Endothelial cell of umbilical vein (primary cell): ENCODE results near the gene FHIT. TPM values are rescaled to one million over a fixed set of nuclear protein-coding genes. Genes with fewer than 3 reads are reported as not detected.

Experiments used
- BruUV-seq: library from RNA; stranded (reverse); fragments of 400-500 nt; replicated peaks from 2 replicates; lab custom pipeline; 2021; lab: Mats Ljungman, UMichigan
- CTCF ChIA-PET: fragments of 300-600, 350-600 bp; sonication (Branson Sonifier 250); formaldehyde crosslinking; loops from one replicate; lab custom pipeline; 2021; ENCODE audit warnings: antibody characterized with exemption, inconsistent platforms; lab: Charles Lee
- POLR2A ChIA-PET: fragments of 300-600, 350-600 bp; sonication (Branson Sonifier 250); formaldehyde crosslinking; loops from one replicate; lab custom pipeline; 2021; ENCODE audit warnings: antibody characterized with exemption, inconsistent platforms; lab: Charles Lee
- DNase-seq: peaks from one replicate; pipeline ENCODE4 v3.0.0-alpha.2; 2011; ENCODE audit warnings: low read depth, low spot score
- FAIRE-seq: peaks from 2 replicates; lab custom pipeline; 2011; peaks lifted over from hg19 to GRCh38; lab: Jason Lieb, UNC
- H2AFZ ChIP-seq: 2 replicates; pipeline ENCODE4 v1.6.0; 2012; ENCODE audit warnings: low read depth, low read length, control low read depth, inconsistent platforms
- H3K27ac ChIP-seq: 2 replicates; pipeline ENCODE4 v1.5.1; 2011; ENCODE audit warnings: low read depth, mild to moderate bottlenecking, control low read depth, low read length, moderate library complexity; ENCODE audit not compliant: insufficient read depth
- H3K27me3 ChIP-seq, 2 experiments: 2 replicates each; pipeline versions ENCODE4 v1.6.0 to v1.6.1; 2011; ENCODE audit warnings: low read length in 2 of 2, mixed read lengths in 1 of 2; ENCODE audit not compliant: control insufficient read depth in 2 of 2, insufficient read depth in 2 of 2
- H3K36me3 ChIP-seq, 2 experiments: 2 replicates in 1 of 2; 3 replicates in 1 of 2; pipeline ENCODE4 v1.5.1; 2011; ENCODE audit warnings: low read length in 2 of 2, mild to moderate bottlenecking in 1 of 2, moderate library complexity in 1 of 2; ENCODE audit not compliant: control insufficient read depth in 2 of 2, insufficient read depth in 2 of 2; ENCODE audit errors: extremely low read depth in 1 of 2
- H3K4me1 ChIP-seq: 3 replicates; pipeline ENCODE4 v1.5.1; 2011; ENCODE audit warnings: mild to moderate bottlenecking, low read length; ENCODE audit not compliant: control insufficient read depth, insufficient read depth; ENCODE audit errors: extremely low read depth
- H3K4me2 ChIP-seq: 2 replicates; pipeline ENCODE4 v1.6.1; 2011; ENCODE audit warnings: low read length, control low read depth, mixed read lengths; ENCODE audit not compliant: insufficient read depth
- H3K4me3 ChIP-seq, 3 experiments: fragments of 200-600 bp in 1 of 3; sonication (generic), shearing (Covaris generic) in 1 of 3; replicated peaks in 1 of 3; 2 replicates each; pipeline ENCODE4 v1.5.1; 2011 to 2016; ENCODE audit warnings: control low read depth in 3 of 3, low read length in 3 of 3, mild to moderate bottlenecking in 2 of 3, inconsistent platforms in 1 of 3, low read depth in 1 of 3, moderate library complexity in 1 of 3; ENCODE audit not compliant: insufficient read depth in 1 of 3
- H3K79me2 ChIP-seq: 2 replicates; pipeline ENCODE4 v1.6.0; 2012; ENCODE audit warnings: low read length, inconsistent platforms; ENCODE audit not compliant: control insufficient read depth, insufficient read depth
- H3K9ac ChIP-seq: replicated peaks from 2 replicates; pipeline ENCODE3; 2011; ENCODE audit warnings: low read length, control low read depth; ENCODE audit not compliant: insufficient read depth; ENCODE audit errors: extremely low read depth
- H3K9me1 ChIP-seq: replicated peaks from 3 replicates; pipeline ENCODE4 v1.6.0; 2011; ENCODE audit warnings: mild to moderate bottlenecking, low read length; ENCODE audit not compliant: control insufficient read depth, insufficient read depth; ENCODE audit errors: extremely low read depth
- H3K9me3 ChIP-seq: replicated peaks from 2 replicates; pipeline ENCODE4 v1.5.1; 2012; ENCODE audit warnings: low read length, inconsistent platforms; ENCODE audit not compliant: control insufficient read depth, insufficient read depth
- H4K20me1 ChIP-seq: replicated peaks from 2 replicates; pipeline ENCODE3; 2011; ENCODE audit warnings: mild to moderate bottlenecking, low read length; ENCODE audit not compliant: control insufficient read depth, insufficient read depth; ENCODE audit errors: extremely low read depth
- CTCF ChIP-seq, 2 donors: IDR thresholded peaks; 1 replicate in 1 of 2; 2 replicates in 1 of 2; pipeline ENCODE4 v1.5.1; 2011; ENCODE audit warnings: low read length in 2 of 2, mild to moderate bottlenecking in 2 of 2, moderate library complexity in 2 of 2, control low read depth in 1 of 2, inconsistent platforms in 1 of 2, low read depth in 1 of 2; ENCODE audit not compliant: insufficient read depth in 1 of 2; ENCODE audit errors: extremely low read depth in 1 of 2
- EZH2 ChIP-seq: IDR thresholded peaks from 2 replicates; pipeline ENCODE4 v1.6.1; 2012; ENCODE audit warnings: borderline replicate concordance, low read depth, mild to moderate bottlenecking, moderate library complexity, low read length, inconsistent platforms; ENCODE audit not compliant: severe bottlenecking
- FOS ChIP-seq: IDR thresholded peaks from 2 replicates; pipeline ENCODE4 v1.6.1; 2011; ENCODE audit warnings: mild to moderate bottlenecking, low read length, moderate library complexity, borderline replicate concordance; ENCODE audit not compliant: insufficient read depth
- GATA2 ChIP-seq: IDR thresholded peaks from 2 replicates; pipeline ENCODE4 v1.7.0; 2011; ENCODE audit warnings: low read depth, mild to moderate bottlenecking, moderate library complexity, mixed read lengths, low read length; ENCODE audit not compliant: insufficient read length, insufficient read depth
- JUN ChIP-seq: IDR thresholded peaks from 2 replicates; pipeline ENCODE4 v1.6.1; 2011; ENCODE audit warnings: borderline replicate concordance, low read depth; ENCODE audit not compliant: insufficient read length, insufficient read depth
- MAX ChIP-seq: IDR thresholded peaks from 2 replicates; pipeline ENCODE4 v1.6.1; 2011; ENCODE audit not compliant: insufficient read depth, insufficient read length
- MYC ChIP-seq: IDR thresholded peaks from one replicate; pipeline ENCODE4 v1.6.1; 2011; ENCODE audit warnings: mild to moderate bottlenecking, low read depth, low read length
- POLR2A ChIP-seq: IDR thresholded peaks from 2 replicates; pipeline ENCODE4 v1.6.1; 2012; ENCODE audit warnings: low read depth, mild to moderate bottlenecking, control low read depth, low read length
- POLR2AphosphoS5 ChIP-seq: IDR thresholded peaks from 2 replicates; pipeline ENCODE4 v1.6.1; 2012; ENCODE audit warnings: low read depth, mild to moderate bottlenecking, control low read depth, low read length, moderate library complexity; ENCODE audit not compliant: insufficient read depth
- dilution Hi-C: fragments of 300-500 bp; cut with MboI; formaldehyde crosslinking; loops from one replicate; pipeline ENCODE4 v1.15.0; 2019; ENCODE audit warnings: low sequenced_read_pairs; ENCODE audit not compliant: extremely low pct_ligation_motif_present
- intact Hi-C: fragments of 100-400 bp; cut with micrococcal nuclease; formaldehyde crosslinking; loops from one replicate; pipeline ENCODE4 v1.10.0; 2022
- polyA plus RNA-seq, 4 experiments: library from polyadenylated mRNA; depleted of rRNA in 3 of 4; stranded (reverse) in 3 of 4; unstranded in 1 of 4; fragments of >200 nt; gene quantifications; 2 replicates each; pipeline versions ENCODE4 v1.2.1 to v1.2.3, GENCODE V29; 2011 to 2012; ENCODE audit warnings: missing spikeins in 1 of 4
- total RNA-seq: library from RNA; stranded (reverse); gene quantifications from 2 replicates; pipeline ENCODE4 v1.2.3, GENCODE V29; 2021

FHIT gene
- total and polyA plus RNA-seq, 2 donors (not counting 3 experiments of a cell fraction or from before 2014, with no cell fraction given) = 0.47 to 2.2 TPM

GRCh38 chr3:60192297-60193114, 1058.7 kb downstream of the FHIT start:
- Histone ChIP-seq H3K4me3 (no peak overlapping the region), H3K27me3 (no peaks in the 10 kb centered on the region), H2AFZ (no peak overlapping the region), H3K4me1 (no peaks in the 10 kb centered on the region), H3K27ac (no peak overlapping the region), H3K9me3 (no peaks in the 10 kb centered on the region), H4K20me1 (no peaks in the 10 kb centered on the region), H3K4me2 (no peak overlapping the region), H3K9me1 (no peaks in the 10 kb centered on the region), H3K9ac (no peak overlapping the region), H3K36me3 (no peaks in the 10 kb centered on the region), H3K79me2 (no peaks in the 10 kb centered on the region)
- ChIA-PET CTCF (no interaction called here), POLR2A (no interaction called here)
- intact Hi-C loops (no loop called here), dilution Hi-C loops (no loop called here)
- BruUV-seq = no TSS peak
- FAIRE-seq (no peak), DNase-seq (no peak)
- TF ChIP-seq GATA2 (no peak), POLR2AphosphoS5 (no peak), POLR2A (no peak), FOS (no peak), MAX (no peak), JUN (no peak), CTCF (IDR thresholded peaks at IDR 0.05; ENCODE audit: extremely low read depth in 1 of 2, insufficient read depth in 1 of 2, low read depth in 1 of 2, low read length in 2 of 2) (no peak), EZH2 (no peak), MYC (no peak)
